Measurements from ENCODE around the gene LSM14B.

Gene LSM14B

DNA sequence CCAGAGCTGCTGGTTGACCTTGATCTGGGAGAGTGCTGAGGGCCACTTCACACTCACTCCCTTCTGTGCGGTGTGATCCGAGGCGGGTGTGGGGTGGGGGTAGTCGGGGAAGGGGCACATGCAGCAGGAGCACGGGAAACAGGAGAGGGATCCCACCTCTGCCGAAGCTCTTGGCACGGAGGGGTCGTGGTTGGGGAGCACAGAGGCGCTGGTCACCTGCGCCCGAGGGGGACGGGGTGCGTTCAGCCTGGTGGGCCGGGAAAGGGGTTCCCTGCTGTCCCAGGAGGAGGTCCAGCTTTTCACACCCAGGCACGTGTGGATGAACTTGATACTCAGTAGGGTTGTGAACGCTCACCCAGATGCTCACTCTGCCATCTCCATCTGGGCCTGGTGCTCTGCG is 38.6 kb downstream of the LSM14B start:
- H3K4me3 ChIP-seq (ENCODE audit: low read depth, low read length), result no peak overlapping the region

DNA sequence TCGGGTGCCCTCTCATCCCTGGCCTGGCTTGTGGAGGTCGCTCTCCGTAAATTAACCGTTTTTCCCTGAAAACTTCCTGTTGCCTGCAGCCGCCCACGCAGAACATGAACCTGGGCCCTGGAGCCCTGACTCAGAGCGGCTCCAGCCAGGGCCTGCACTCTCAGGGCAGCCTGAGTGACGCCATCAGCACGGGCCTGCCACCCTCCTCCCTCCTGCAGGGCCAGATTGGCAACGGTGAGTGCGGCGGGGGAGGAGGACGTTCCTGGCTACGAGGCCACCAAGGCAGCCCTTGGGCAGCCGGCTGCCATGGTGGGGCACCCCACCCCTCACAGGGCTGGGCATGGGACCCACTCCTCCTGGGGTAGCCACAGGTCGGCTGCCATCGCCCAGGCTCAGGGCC is 39.1 kb downstream of the LSM14B start:
- no peak overlapping the region for H3K4me3 ChIP-seq (ENCODE audit: low read depth, low read length)

DNA sequence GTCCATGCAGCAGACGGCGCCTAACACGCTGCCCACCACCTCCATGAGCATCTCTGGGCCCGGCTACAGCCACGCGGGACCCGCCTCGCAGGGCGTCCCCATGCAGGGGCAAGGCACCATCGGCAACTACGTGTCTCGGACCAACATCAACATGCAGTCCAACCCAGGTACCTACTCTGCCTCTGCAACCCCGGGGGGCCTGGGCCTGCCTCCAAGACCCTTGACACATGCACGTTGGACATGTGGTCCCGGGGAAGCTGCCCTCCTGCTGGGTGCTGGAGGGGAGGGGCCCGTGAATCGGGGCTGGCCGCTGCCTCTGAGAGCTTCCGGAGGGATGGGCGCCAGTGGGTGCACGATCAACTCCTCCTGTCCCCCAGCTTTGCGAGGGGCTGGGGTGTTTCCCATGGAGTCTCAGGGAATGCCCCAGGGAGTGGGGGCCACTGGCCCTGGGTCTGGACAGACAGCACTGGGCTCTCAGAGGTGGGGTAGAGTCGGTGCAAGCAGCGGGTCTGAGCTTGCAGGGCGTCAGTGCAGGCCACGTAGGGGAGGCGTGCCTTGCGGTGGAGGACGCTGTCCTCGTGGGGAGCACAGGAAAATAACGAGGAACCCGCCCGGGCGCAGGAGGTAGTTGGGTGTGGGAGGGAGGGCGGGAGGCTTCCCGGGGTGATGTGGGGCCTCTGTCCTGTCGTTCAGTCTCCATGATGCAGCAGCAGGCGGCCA is 40.6 kb downstream of the LSM14B start:
- H3K4me3 ChIP-seq (ENCODE audit: low read depth, low read length), result no peak overlapping the region

DNA sequence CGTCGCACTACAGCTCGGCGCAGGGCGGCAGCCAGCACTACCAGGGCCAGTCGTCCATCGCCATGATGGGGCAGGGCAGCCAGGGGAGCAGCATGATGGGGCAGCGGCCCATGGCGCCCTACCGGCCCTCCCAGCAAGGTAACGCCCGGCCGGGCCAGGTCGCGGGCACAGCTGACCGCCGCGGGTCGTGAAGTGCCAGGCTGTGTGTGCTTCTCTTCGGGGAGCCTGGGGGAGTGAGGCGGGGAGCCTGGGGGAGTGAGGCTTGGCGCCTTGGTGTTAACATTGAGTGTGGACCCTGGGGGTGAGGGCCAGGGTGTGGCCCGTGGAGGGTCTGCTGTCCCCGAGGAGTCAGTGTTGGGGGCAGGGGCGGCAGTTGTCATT is 41.2 kb downstream of the LSM14B start:
- no peak overlapping the region for H3K4me3 ChIP-seq (ENCODE audit: low read depth, low read length)

DNA sequence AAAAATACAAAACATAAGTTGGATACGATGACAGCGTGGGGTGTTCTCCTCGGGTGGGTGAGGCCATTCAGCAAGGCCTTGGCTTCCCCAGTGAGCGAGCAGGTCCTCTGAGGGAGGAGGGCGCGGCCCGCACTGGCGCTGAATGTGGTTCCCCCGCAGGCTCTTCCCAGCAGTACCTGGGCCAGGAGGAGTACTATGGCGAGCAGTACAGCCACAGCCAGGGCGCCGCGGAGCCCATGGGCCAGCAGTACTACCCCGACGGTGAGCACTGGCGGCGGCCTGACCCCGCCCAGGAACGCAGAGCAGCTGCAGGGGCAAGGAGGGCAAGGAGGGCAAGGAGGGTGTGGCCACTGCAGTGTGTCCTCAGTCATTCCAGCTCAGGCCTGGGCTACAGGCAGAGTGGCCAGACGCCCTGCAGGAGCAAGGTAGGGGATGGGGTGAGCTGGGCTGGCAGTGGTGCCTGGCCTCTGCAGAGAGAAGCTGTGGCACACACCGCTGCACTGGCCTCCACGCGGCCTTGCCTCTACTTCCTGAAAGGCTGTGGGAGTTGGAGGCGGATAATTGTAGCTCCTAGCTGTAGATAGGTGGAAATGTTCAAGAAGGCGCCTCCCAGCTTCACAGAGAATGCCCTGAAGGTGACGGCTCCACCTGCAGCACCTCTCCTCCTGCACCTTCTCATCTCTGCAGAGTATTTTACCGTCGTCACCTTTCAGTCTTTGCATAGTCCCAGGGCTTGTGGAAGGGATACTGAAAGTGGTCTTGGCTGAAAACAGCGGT is 41.9 kb downstream of the LSM14B start:
- H3K4me3 ChIP-seq (ENCODE audit: low read depth, low read length), result no peak overlapping the region

DNA sequence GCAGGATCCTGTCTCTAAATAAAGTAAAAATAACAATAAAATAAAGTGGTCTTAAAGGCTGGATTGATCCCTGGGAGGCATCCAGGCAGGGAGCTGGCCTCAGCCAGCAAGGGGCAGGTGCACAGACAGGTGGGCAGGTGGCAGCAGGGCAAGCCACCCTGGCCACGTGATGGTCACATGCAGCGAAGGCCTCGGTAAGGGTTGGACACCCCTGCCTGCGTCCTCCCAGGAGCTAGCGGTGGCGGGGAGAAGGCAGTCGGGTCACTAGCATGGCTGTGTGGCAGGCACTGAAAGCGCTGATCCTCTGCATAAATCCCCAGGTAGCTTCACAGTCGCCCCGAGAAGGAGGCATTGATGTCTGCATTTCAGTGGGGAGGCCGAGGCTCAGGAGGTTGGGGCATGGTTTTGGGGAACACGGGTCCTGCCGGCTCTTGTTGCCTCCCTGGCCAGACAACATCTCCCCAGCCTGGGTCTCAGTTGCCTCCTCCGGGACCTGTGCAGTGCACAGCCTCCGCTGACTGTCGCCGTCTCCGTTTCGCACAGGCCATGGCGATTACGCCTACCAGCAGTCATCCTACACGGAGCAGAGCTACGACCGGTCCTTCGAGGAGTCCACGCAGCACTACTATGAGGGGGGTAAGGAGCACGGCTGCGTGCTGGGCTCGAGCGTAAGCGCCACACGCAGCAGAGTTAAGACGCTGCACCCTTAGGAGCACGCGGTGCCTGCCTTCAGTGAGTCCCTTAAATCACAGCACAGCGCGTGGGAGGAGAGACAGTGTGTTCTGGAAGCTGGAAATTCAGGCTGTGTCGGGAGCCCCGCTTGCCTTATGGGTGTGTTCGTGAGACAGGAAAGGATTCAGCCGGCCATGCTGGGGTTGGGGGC is 42.8 kb downstream of the LSM14B start:
- no peak overlapping the region for H3K4me3 ChIP-seq (ENCODE audit: low read depth, low read length)

DNA sequence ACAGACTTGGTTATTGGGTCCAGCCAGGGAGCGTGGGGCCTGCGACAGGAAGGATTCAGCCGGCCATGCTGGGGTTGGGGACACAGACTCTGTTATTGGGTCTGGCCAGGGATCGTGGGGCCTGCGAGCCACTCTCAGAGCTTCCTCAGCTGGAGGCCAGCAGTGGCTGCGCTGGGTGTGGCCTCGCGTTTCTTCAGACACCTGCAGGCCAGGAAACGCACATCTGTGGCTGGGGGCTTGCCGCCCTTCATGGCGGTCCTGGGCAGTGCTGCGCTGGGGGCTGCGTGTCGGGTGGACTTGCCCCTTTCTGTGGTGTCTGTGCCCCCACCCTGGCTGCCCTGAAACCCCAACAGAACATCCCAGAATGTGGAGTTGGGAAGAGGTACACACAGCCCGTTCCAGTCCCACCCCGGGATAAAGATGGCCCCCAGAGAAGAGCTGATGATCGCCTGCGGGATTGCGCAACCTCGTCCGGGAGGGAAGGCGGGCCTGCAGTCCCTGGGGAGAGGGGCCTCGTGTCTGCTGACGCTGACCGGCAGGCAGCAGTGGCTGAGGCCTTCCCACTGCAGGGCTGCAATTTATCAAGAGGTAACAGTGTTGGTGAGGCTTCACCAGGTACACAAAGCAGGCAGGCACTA is 43.6 kb downstream of the LSM14B start:
- no peak overlapping the region for H3K4me3 ChIP-seq (ENCODE audit: low read depth, low read length)

GRCh38 chr20:62167474-62167873 is 45.2 kb downstream of the LSM14B start:
- H3K4me3 ChIP-seq (ENCODE audit: low read depth, low read length), result no peak overlapping the region

DNA sequence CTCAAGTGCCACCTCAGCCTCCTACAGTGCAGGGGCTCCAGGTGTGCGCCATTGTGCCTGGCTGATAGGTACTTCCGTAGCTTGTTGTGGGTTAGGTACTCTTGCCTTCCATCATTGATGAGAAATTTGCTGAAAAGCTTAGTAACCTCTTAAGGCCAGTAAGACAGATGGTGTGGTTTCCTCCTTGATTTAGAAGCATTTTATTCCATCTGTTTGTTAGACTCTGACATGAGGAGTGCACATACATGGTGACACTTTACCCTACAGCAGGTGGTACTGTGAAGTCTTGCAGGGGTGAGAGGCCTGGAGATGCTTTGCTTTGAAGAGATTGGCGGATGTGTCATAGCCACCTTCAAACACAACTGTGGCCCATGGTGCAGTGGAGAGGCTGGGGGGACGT is 45.8 kb downstream of the LSM14B start:
- no peak overlapping the region for H3K4me3 ChIP-seq (ENCODE audit: low read depth, low read length)

DNA sequence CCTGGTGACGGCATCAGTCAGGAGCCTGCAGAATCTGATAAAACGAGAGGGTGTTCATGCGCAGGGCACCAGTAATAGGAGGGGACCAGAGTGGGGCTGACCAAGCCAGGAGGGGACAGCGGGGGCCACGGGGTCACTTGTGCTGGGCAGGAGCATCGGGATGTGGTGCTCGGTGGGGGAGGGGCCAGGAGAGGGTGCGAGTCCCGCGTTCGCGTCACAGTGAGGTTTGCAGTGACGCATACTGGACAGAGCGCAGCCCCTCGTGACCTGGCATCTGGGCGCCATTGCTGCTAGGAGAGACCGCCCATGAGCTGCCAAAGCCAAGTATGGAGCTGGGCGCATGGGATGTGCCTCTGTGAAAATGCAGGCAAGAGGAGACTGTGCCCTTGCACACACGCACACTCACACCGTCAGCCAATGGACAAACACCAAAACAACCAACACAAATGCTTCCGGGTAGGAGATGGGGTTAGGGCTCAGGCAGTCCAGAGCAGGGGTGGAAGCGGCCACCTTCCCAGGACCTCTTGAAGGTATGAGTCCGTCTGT is 46.7 kb downstream of the LSM14B start:
- H3K4me3 ChIP-seq (ENCODE audit: low read depth, low read length), result no peak overlapping the region

DNA sequence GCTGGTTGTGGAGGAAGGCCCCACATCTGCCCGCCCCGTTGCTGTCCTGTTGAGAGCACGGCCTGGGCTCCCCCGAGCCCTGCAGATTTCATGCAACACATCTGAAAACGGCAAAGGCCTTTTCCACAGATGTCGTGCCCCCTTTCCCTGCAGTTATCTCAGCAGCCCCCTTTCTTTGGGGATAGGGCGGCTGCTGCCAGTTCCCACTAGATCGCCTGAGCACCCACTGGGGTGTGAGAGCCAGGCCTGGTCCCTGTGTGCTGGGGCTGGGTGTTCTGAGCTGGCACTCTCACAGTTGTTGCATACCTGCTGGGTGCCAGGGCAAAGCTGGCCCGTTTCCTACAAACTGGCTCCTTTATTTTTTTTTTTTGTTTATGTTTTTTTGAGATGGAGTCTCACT is 48.3 kb downstream of the LSM14B start:
- no peak overlapping the region for H3K4me3 ChIP-seq (ENCODE audit: low read depth, low read length)

- no peak overlapping the region for H3K4me3 ChIP-seq (ENCODE audit: low read depth, low read length)
These were observed 49.0 kb downstream of the LSM14B start for GRCh38 chr20:62171245-62171644.

- no peak overlapping the region for H3K4me3 ChIP-seq (ENCODE audit: low read depth, low read length)
These were observed 50.4 kb downstream of the LSM14B start for GRCh38 chr20:62172666-62173065.

GRCh38 chr20:62174021-62174804 is 51.9 kb downstream of the LSM14B start:
- H3K4me3 ChIP-seq (ENCODE audit: low read depth, low read length), result no peak overlapping the region

DNA sequence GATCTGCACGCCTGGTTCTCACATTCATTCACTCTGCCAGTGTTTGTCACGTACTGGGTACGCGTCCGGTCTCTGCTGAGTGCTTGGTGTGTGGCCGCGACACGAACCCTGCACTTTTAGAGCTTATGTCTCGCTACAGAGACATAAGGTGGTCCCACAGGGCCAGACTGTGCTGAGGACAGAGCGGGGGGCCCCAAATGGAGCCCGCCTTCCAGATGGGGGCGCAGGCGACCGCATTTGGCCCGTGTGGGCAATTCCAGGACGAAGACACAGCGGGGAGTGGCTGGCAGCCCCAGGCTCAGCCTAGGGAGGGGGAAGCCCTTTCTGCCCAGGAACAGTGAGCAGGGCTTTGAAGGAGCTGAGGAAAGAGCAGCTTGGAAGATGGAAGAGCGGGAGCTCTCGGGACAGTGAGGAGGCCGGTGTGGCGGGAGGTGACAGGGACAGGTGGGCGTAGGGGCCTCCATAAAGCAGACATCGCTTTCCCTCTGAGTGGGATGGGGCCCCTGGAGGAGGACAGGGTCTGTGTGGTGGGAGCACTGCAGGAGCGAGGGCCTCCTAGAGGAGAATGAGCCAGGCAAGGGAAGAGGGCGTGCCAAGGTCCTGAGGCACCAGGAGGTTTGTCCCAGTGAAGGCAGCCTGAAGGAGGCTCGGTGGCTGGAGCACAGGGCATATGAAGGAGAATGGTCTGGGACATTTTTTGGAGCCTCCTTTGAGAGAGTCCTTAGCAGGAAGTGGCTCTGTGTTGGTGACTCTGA is 52.8 kb downstream of the LSM14B start:
- H3K4me3 ChIP-seq (ENCODE audit: low read depth, low read length), result no peak overlapping the region

DNA sequence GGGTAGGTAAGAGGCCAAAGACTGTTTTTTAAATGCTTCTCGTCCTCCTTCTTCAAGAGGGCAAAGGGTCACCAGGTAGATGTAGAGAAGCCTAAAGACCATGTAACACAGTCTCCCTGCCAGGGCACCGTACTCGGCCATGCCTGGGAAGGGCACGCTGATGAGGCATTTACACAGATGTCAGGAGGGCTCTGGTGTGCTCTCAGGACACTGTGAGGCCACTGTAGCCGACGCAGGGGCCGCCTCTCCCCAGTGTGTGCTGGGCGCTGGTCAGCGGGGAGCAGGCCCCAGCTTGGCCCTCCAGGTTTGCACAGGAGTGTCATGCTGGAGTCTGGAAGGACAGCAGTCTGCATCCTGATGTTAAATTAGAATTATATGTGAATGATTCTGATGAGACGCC is 53.4 kb downstream of the LSM14B start:
- no peak overlapping the region for H3K4me3 ChIP-seq (ENCODE audit: low read depth, low read length)

DNA sequence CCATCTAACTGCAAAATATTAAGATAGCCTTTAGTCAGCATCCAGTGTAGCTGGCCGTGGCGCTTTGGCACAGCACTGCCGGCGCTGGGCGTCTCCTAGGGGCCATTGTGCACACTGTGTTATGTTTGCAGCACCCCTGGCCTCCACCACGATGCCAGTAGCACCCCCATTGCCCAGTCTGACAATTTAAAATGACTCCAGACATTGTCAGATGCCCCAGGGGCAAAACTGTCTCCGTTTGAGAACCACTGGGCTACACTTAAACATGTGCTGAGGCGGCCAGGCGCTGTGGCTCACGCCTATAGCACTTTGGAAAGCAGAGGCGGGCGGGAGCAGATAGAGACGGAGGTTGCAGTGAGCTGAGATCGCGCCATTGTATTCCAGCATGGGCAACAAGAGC is 54.6 kb downstream of the LSM14B start:
- no peak overlapping the region for H3K4me3 ChIP-seq (ENCODE audit: low read depth, low read length)

- H3K4me3 ChIP-seq (ENCODE audit: low read depth, low read length), result no peak overlapping the region
These were observed 55.0 kb downstream of the LSM14B start for GRCh38 chr20:62177307-62177706.
